PC-3 (cell line): ENCODE data around the gene MACROH2A1. TPM values are rescaled to one million over a fixed set of nuclear protein-coding genes. Genes with fewer than 3 reads are reported as not detected.

ENCODE experiments used
- ATAC-seq: fragments of 200-7000 bp; cut with Tn5 transposase; 2 replicates; pipeline ENCODE4 v1.9.1; 2020; ENCODE audit warnings: mild to moderate bottlenecking, moderate library complexity
- BruUV-seq: library from RNA; stranded (reverse); fragments of 400-500 nt; replicated peaks from 2 replicates; lab custom pipeline; 2021; lab: Mats Ljungman, UMichigan
- CTCF ChIA-PET: fragments of 300-600 bp; sonication (Branson Sonifier 250); formaldehyde crosslinking; loops from one replicate; lab custom pipeline; 2022; ENCODE audit warnings: antibody characterized with exemption; lab: Charles Lee
- POLR2A ChIA-PET: fragments of 300-600 bp; sonication (Branson Sonifier 250); formaldehyde crosslinking; loops from one replicate; lab custom pipeline; 2022; ENCODE audit warnings: antibody characterized with exemption; ENCODE audit not compliant: unreplicated experiment; lab: Charles Lee
- DNase-seq: peaks from one replicate; pipeline ENCODE4 v3.0.0-alpha.2; 2015
- H2AFZ ChIP-seq: fragments of 300-600 bp; sonication (generic); 2 replicates; pipeline ENCODE4 v1.6.0; 2016; ENCODE audit warnings: antibody characterized with exemption, low read length
- H3F3A ChIP-seq: fragments of 300-600 bp; sonication (generic); one replicate; pipeline ENCODE4 v1.6.0; 2017; ENCODE audit warnings: antibody characterized with exemption, low read length, control low read depth, mild to moderate bottlenecking; ENCODE audit not compliant: unreplicated experiment
- H3K27ac ChIP-seq: fragments of 300-600 bp; sonication (generic); 2 replicates; pipeline ENCODE4 v1.5.1; 2016; ENCODE audit warnings: mild to moderate bottlenecking, low read length
- H3K27me3 ChIP-seq: fragments of 300-600 bp; sonication (generic); 2 replicates; pipeline ENCODE4 v1.6.1; 2016; ENCODE audit warnings: low read length, mixed read lengths
- H3K36me3 ChIP-seq: fragments of 300-600 bp; sonication (generic); 2 replicates; pipeline ENCODE4 v1.6.1; 2016; ENCODE audit warnings: low read depth, mixed run types, low read length, mixed read lengths
- H3K4me1 ChIP-seq: fragments of 300-600 bp; sonication (generic); 2 replicates; pipeline ENCODE4 v1.5.1; 2016; ENCODE audit warnings: low read length; ENCODE audit not compliant: insufficient read depth
- H3K4me2 ChIP-seq: fragments of 300-600 bp; sonication (generic); 2 replicates; pipeline ENCODE4 v1.6.0; 2016; ENCODE audit warnings: low read length
- H3K4me3 ChIP-seq: fragments of 300-600 bp; sonication (generic); 2 replicates; pipeline ENCODE4 v1.5.1; 2016; ENCODE audit warnings: mild to moderate bottlenecking, low read length, mixed read lengths
- H3K79me2 ChIP-seq: fragments of 300-600 bp; sonication (generic); 2 replicates; pipeline ENCODE4 v1.6.1; 2017; ENCODE audit warnings: low read length, mixed read lengths
- H3K9ac ChIP-seq: fragments of 300-600 bp; sonication (generic); 2 replicates; pipeline ENCODE4 v1.6.0; 2016; ENCODE audit warnings: mild to moderate bottlenecking, low read length
- H3K9me2 ChIP-seq: fragments of 300-600 bp; sonication (generic); replicated peaks from 2 replicates; pipeline ENCODE4 v1.6.1; 2016; ENCODE audit warnings: mixed run types, low read length, mixed read lengths
- H3K9me3 ChIP-seq: fragments of 300-600 bp; sonication (generic); 2 replicates; pipeline ENCODE4 v1.6.1; 2016; ENCODE audit warnings: low read length, mixed read lengths
- H4K20me1 ChIP-seq: fragments of 300-600 bp; sonication (generic); 2 replicates; pipeline ENCODE4 v1.6.1; 2016; ENCODE audit warnings: low read length, mixed read lengths
- CTCF ChIP-seq: fragments of 300-600 bp; sonication (generic); conservative IDR thresholded peaks from 2 replicates; pipeline ENCODE4 v1.5.1; 2017; ENCODE audit warnings: antibody characterized with exemption, low read depth, mild to moderate bottlenecking, low read length
- EZH2 ChIP-seq: fragments of 300-600 bp; sonication (generic); IDR thresholded peaks from one replicate; pipeline ENCODE4 v1.6.1; 2017; ENCODE audit warnings: antibody characterized with exemption, mild to moderate bottlenecking, low read length; ENCODE audit not compliant: unreplicated experiment
- EZH2phosphoT487 ChIP-seq: fragments of 300-600 bp; sonication (generic); IDR thresholded peaks from 2 replicates; pipeline ENCODE4 v1.6.1; 2018; ENCODE audit warnings: mild to moderate bottlenecking, antibody characterized with exemption, low read length, borderline replicate concordance
- intact Hi-C: fragments of 100-400 bp; cut with micrococcal nuclease; formaldehyde crosslinking; loops from 2 replicates; pipeline ENCODE4 v1.9.0; 2023
- total RNA-seq: library from RNA; depleted of rRNA; stranded (reverse); fragments of >200 nt; gene quantifications from 2 replicates; pipeline ENCODE4 v1.2.3, GENCODE V29; 2014

The MACROH2A1 gene
- total RNA-seq, 1 experiment from 2014 or later, result 388 TPM

DNA sequence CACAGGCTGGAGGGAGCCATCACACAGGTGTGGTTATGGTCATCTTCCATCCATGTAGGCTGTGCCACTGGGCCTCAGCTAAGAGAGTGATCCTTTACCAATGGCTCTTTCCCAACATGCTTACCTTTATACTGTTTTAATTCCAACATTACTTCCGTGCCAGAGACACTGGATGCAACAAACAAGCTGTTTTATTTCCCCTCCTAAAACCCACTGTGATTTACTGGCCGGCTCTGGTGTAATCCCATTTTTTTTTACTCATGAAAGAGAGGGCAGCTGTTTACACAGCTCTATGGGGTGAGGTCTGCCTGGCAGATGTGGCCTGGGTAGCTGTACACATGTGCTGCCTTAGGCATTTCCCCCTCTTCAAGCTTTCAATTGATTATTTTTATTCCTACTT is 58.5 kb downstream of the MACROH2A1 start:
- DNase-seq (no peak), ATAC-seq (no peak)
- ChIA-PET POLR2A (no interaction called here), CTCF (no interaction called here)
- no peaks in the 10 kb centered on the region for H3F3A ChIP-seq
- H3K9me2 ChIP-seq, result no peaks in the 10 kb centered on the region
- H3K4me2 ChIP-seq, result no peak overlapping the region
- peaks cover 5% of the 10 kb centered on the region; the same call in 1 of the 2 replicates for H3K4me1 ChIP-seq
- no peaks in the 10 kb centered on the region for H3K79me2 ChIP-seq
- intact Hi-C loops, result no loop called here
- H3K9ac ChIP-seq, result no peak overlapping the region
- no peaks in the 10 kb centered on the region for H3K9me3 ChIP-seq
- H2AFZ ChIP-seq, result no peak overlapping the region
- no peak for TF ChIP-seq CTCF
- no peak for TF ChIP-seq EZH2
- TF ChIP-seq EZH2phosphoT487, result no peak
- peaks cover 54% of the 10 kb centered on the region for H3K36me3 ChIP-seq
- no peak overlapping the region for H3K27ac ChIP-seq
- H4K20me1 ChIP-seq, result no peaks in the 10 kb centered on the region
- no peak overlapping the region for H3K4me3 ChIP-seq
- no TSS peak for BruUV-seq
- H3K27me3 ChIP-seq, result no peaks in the 10 kb centered on the region

DNA sequence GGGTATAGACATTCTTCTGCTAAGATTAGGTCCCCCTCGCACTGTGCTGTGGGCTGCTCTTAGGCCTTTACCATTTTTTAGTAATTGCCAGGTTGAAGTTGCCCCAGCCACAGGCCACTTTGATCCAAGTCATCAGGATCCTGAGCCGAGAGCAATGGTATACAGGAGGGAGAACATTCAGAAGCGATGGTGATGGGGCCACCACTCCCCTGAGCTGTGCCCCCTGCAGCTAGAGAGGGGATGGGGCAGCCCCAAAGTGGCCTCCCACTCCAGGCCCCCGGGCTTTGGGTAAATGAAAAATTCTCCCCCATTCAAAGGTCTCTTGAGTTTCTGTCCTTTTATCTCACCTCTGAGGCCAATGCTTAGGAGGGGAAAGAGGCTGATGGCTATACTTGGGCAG is 59.4 kb downstream of the MACROH2A1 start:
- H3K4me3 ChIP-seq, result no peak overlapping the region
- no peak overlapping the region for H3K4me2 ChIP-seq
- H3K27ac ChIP-seq, result no peak overlapping the region
- no peaks in the 10 kb centered on the region for H3F3A ChIP-seq
- BruUV-seq, result no TSS peak
- TF ChIP-seq CTCF, result no peak
- TF ChIP-seq EZH2, result no peak
- TF ChIP-seq EZH2phosphoT487, result no peak
- POLR2A ChIA-PET, result no interaction called here
- no peaks in the 10 kb centered on the region for H3K9me2 ChIP-seq
- no peak overlapping the region for H3K9ac ChIP-seq
- peaks cover 5% of the 10 kb centered on the region; the same call in 1 of the 2 replicates for H3K4me1 ChIP-seq
- intact Hi-C loops, result loop anchor here (5.0 to 10.0 kb wide), 2 partner anchors 88 to 435 kb away; partner anchors contain the start of gene PCBD2
- CTCF ChIA-PET, result no interaction called here
- peaks cover 45% of the 10 kb centered on the region for H3K36me3 ChIP-seq
- H3K9me3 ChIP-seq, result no peaks in the 10 kb centered on the region
- DNase-seq (no peak), ATAC-seq (no peak)
- no peaks in the 10 kb centered on the region for H3K79me2 ChIP-seq
- H3K27me3 ChIP-seq, result no peaks in the 10 kb centered on the region
- H4K20me1 ChIP-seq, result no peaks in the 10 kb centered on the region
- no peak overlapping the region for H2AFZ ChIP-seq

GRCh38 chr5:135339189-135339588 is 59.8 kb downstream of the MACROH2A1 start:
- Histone ChIP-seq H3K4me1 (peaks cover 5% of the 10 kb centered on the region; the same call in 1 of the 2 replicates), H3K36me3 (peaks cover 41% of the 10 kb centered on the region), H4K20me1 (no peaks in the 10 kb centered on the region), H3F3A (no peaks in the 10 kb centered on the region), H3K4me3 (no peak overlapping the region), H3K9ac (no peak overlapping the region), H3K27ac (no peak overlapping the region), H3K9me2 (no peaks in the 10 kb centered on the region), H3K4me2 (no peak overlapping the region), H3K9me3 (no peaks in the 10 kb centered on the region), H3K27me3 (no peaks in the 10 kb centered on the region), H2AFZ (no peak overlapping the region), H3K79me2 (no peaks in the 10 kb centered on the region)
- intact Hi-C loops, result loop anchor here (5.0 to 10.0 kb wide), 2 partner anchors 88 to 434 kb away; partner anchors contain the start of gene PCBD2
- ChIA-PET CTCF (no interaction called here), POLR2A (no interaction called here)
- TF ChIP-seq EZH2phosphoT487, result no peak
- no peak for TF ChIP-seq CTCF
- TF ChIP-seq EZH2, result no peak
- no peak for ATAC-seq
- no peak for DNase-seq
- BruUV-seq, result no TSS peak
